NCI-H1417 (cell line): ENCODE results near the gene TBC1D19.
"Not testable (repeated sequence)": the region's sequence is repeated elsewhere in the genome, so short reads cannot be mapped to it uniquely, and the experiment has no call there.

Experiments used
- DNase-seq, 3 experiments: peaks; one replicate each; lab custom pipeline; 2025; lab: John Stamatoyannopoulos, UW

TBC1D19 gene

GRCh38 chr4:26682436-26682835, 98.6 kb downstream of the TBC1D19 start:
- DNase-seq, result no peak

GRCh38 chr4:26685250-26685649, 101.4 kb downstream of the TBC1D19 start:
- no peak for DNase-seq

- DNase-seq, result no peak
Observed at GRCh38 chr4:26687728-26688127, 103.8 kb downstream of the TBC1D19 start.

GRCh38 chr4:26690506-26690905, 106.6 kb downstream of the TBC1D19 start:
- DNase-seq, result no peak

GRCh38 chr4:26692014-26692726, 108.3 kb downstream of the TBC1D19 start:
- DNase-seq, result no peak

GRCh38 chr4:26694131-26694530, 110.2 kb downstream of the TBC1D19 start:
- DNase-seq, result not testable (repeated sequence)

GRCh38 chr4:26700110-26700509, 116.2 kb downstream of the TBC1D19 start:
- no peak for DNase-seq

GRCh38 chr4:26701095-26701494, 117.2 kb downstream of the TBC1D19 start:
- DNase-seq, result no peak

- DNase-seq, result no peak
Observed at GRCh38 chr4:26701786-26702227, 117.9 kb downstream of the TBC1D19 start.

GRCh38 chr4:26707342-26707741, 123.5 kb downstream of the TBC1D19 start:
- no peak for DNase-seq

GRCh38 chr4:26709246-26709645, 125.4 kb downstream of the TBC1D19 start:
- no peak for DNase-seq

- DNase-seq, result no peak
Observed at GRCh38 chr4:26713563-26714151, 129.8 kb downstream of the TBC1D19 start.

- no peak for DNase-seq
Observed at GRCh38 chr4:26715636-26716242, 131.9 kb downstream of the TBC1D19 start.

GRCh38 chr4:26717332-26717731, 133.4 kb downstream of the TBC1D19 start:
- no peak for DNase-seq

GRCh38 chr4:26719954-26720552, 136.2 kb downstream of the TBC1D19 start:
- DNase-seq, result peak in 2 of 3 experiments; percentile 30 to 40

- no peak for DNase-seq
Observed at GRCh38 chr4:26721685-26722084, 137.8 kb downstream of the TBC1D19 start.

- no peak for DNase-seq
Observed at GRCh38 chr4:26723216-26723615, 139.3 kb downstream of the TBC1D19 start.

- DNase-seq, result no peak
Observed at GRCh38 chr4:26724534-26724933, 140.7 kb downstream of the TBC1D19 start.

- peak in 1 of 3 experiments; percentile 29 for DNase-seq
Observed at GRCh38 chr4:26726655-26727387, 142.9 kb downstream of the TBC1D19 start.

GRCh38 chr4:26727844-26728243, 144.0 kb downstream of the TBC1D19 start:
- DNase-seq, result no peak

- peak in 1 of 3 experiments; percentile 4 for DNase-seq
Observed at GRCh38 chr4:26729027-26729426, 145.1 kb downstream of the TBC1D19 start.

- DNase-seq, result no peak
Observed at GRCh38 chr4:26729547-26729946, 145.7 kb downstream of the TBC1D19 start.
